Pancreas (tissue), 10 donors: ENCODE results near the gene SUPT20HL1. TPM values are rescaled to one million over a fixed set of nuclear protein-coding genes. Genes with fewer than 3 reads are reported as not detected.

Experiments used
- ATAC-seq, 4 donors: fragments of 200-7000 bp; cut with Tn5 transposase; one replicate each; pipeline versions ENCODE4 v1.8.0 to v1.9.1; 2020; ENCODE audit warnings: mild to moderate bottlenecking in 4 of 4, moderate library complexity in 4 of 4
- DNase-seq, 6 donors: peaks; one replicate each; pipeline ENCODE4 v3.0.0-alpha.2; 2020
- FAIRE-seq: peaks from 2 replicates; lab custom pipeline; 2012; peaks lifted over from hg19 to GRCh38; lab: Jason Lieb, UNC
- H3K27ac ChIP-seq, 4 donors: fragments of 200-600 bp; sonication (generic); 1 replicate in 3 of 4; 2 replicates in 1 of 4; pipeline versions ENCODE4 v1.5.0 to v1.8.0; 2020
- H3K27me3 ChIP-seq, 4 donors: fragments of 200-600 bp; one replicate each; pipeline ENCODE4 v1.8.0; 2021
- H3K36me3 ChIP-seq, 3 donors: fragments of 200-600 bp; sonication (generic) in 1 of 3; one replicate each; pipeline versions ENCODE4 v1.5.0 to v1.8.0; 2020 to 2021
- H3K4me1 ChIP-seq, 3 donors: fragments of 200-600 bp; one replicate each; pipeline ENCODE4 v1.8.0; 2021
- H3K4me3 ChIP-seq, 4 donors: fragments of 200-600 bp; sonication (generic) in 2 of 4; one replicate each; pipeline versions ENCODE4 v1.5.0 to v1.8.0; 2020 to 2021
- H3K9me3 ChIP-seq, 4 donors: fragments of 200-600 bp; one replicate each; pipeline ENCODE4 v1.8.0; 2021
- CTCF ChIP-seq, 4 donors: fragments of 200-600 bp; sonication (generic) in 3 of 4; IDR thresholded peaks; one replicate each; pipeline versions ENCODE4 v1.5.0 to v1.8.0; 2021; ENCODE audit warnings: antibody characterized with exemption in 4 of 4
- WGBS, 2 donors: extraction: QIAGEN DNeasy Blood & Tissue Kit; methylation state at CpG; one replicate each; pipeline ENCODE4 v1.1.7; 2013; 5-methylcytosine and 5-hydroxymethylcytosine counted together
- intact Hi-C, 3 donors: fragments of 100-400 bp; cut with DNase I; formaldehyde crosslinking; loops; one replicate each; pipeline versions ENCODE4 v1.11.1 to v1.14.2; 2022
- polyA plus RNA-seq, 2 donors: library from polyadenylated mRNA; stranded (reverse); fragments of 200-250 nt; gene quantifications; one replicate each; pipeline ENCODE4 v1.2.3, GENCODE V29; 2013
- total RNA-seq, 6 donors: library from RNA; stranded (reverse); fragmentation: NEBNext Ultra II Directional in 4 of 6; extraction: Animal tissue kit (Norgen Biotek cat#: 25700) in 4 of 6; gene quantifications; one replicate each; pipeline versions ENCODE4 v1.2.1 to v1.2.4, GENCODE V29; 2021 to 2023
- donor health status: healthy with polysubstance abuse.
- donor health status: DM: no; HTN: no; CAD: no; lungs with moderate emphysema.
- donor health status: DM: no; HTN: no; CAD: no.
- donor health status: control.
- donor health status: control.
- donor health status: Bipolar disorder and iron deficiency.
- donor health status: DM: yes; HTN: yes; CAD: no.
- donor health status: DM: no; HTN: no; CAD: no.
- donor health status: DM: no; HTN: no; CAD: no.
- donor health status: DM: yes; HTN: yes; CAD: no.

Gene SUPT20HL1
- total and polyA plus RNA-seq, 8 donors, result not detected

- WGBS, 2 donors, result 39 to 41% methylated on average over 5 of the region's 5 CpGs
- Histone ChIP-seq H3K27me3 (no peaks in the 10 kb centered on the region), H3K36me3 (no peaks in the 10 kb centered on the region), H3K4me1 (peaks cover 0 to 7% (median 5%) of the 10 kb centered on the region in 3 donors), H3K27ac (peak overlapping the region in 1 of 4 donors; percentile 58), H3K9me3 (no peaks in the 10 kb centered on the region), H3K4me3 (no peak overlapping the region)
- FAIRE-seq (peak; percentile 66), DNase-seq (no peak), ATAC-seq (peak; percentile 55 to 77 (median 72))
- intact Hi-C loops, result loop anchor here in 2 of 3 donors (10.0 kb wide), 2 partner anchors 108 to 748 kb away; no protein-coding TSS in a partner anchor
- TF ChIP-seq CTCF (IDR thresholded peaks at IDR 0.05), result no peak
Measured at GRCh38 chrX:24396236-24396930, 35.9 kb downstream of the SUPT20HL1 start.

GRCh38 chrX:24396931-24397279 is 36.5 kb downstream of the SUPT20HL1 start:
- ATAC-seq, result peak in 2 of 4 donors; percentile 4 to 14
- H3K27ac ChIP-seq, result peak overlapping the region in 1 of 4 donors; percentile 58
- peaks cover 0 to 7% (median 5%) of the 10 kb centered on the region in 3 donors for H3K4me1 ChIP-seq
- no peak overlapping the region for H3K4me3 ChIP-seq
- H3K36me3 ChIP-seq, result no peaks in the 10 kb centered on the region
- DNase-seq, result no peak
- FAIRE-seq, result no peak
- no peak for TF ChIP-seq CTCF (IDR thresholded peaks at IDR 0.05)
- H3K9me3 ChIP-seq, result no peaks in the 10 kb centered on the region
- intact Hi-C loops, result loop anchor here in 2 of 3 donors (10.0 kb wide), 2 partner anchors 108 to 748 kb away; no protein-coding TSS in a partner anchor
- 21 to 36% methylated on average over 1 of the region's 1 CpG for WGBS, 2 donors
- H3K27me3 ChIP-seq, result no peaks in the 10 kb centered on the region

GRCh38 chrX:24398766-24399165 is 38.3 kb downstream of the SUPT20HL1 start:
- no peak for DNase-seq
- no peak for TF ChIP-seq CTCF (IDR thresholded peaks at IDR 0.05)
- H3K36me3 ChIP-seq, result no peaks in the 10 kb centered on the region
- H3K9me3 ChIP-seq, result no peaks in the 10 kb centered on the region
- no peak overlapping the region for H3K27ac ChIP-seq
- no peak for ATAC-seq
- H3K27me3 ChIP-seq, result peaks cover 0 to 5% (median 0%) of the 10 kb centered on the region in 4 donors
- peaks cover 0 to 7% (median 5%) of the 10 kb centered on the region in 3 donors for H3K4me1 ChIP-seq
- no peak for FAIRE-seq
- intact Hi-C loops, result loop anchor here in 2 of 3 donors (10.0 kb wide), 2 partner anchors 106 to 746 kb away; no protein-coding TSS in a partner anchor
- WGBS, 2 donors, result 89 to 98% methylated on average over 2 of the region's 2 CpGs
- H3K4me3 ChIP-seq, result no peak overlapping the region

GRCh38 chrX:24399550-24399949 is 39.1 kb downstream of the SUPT20HL1 start:
- WGBS, 2 donors, result 67 to 89% methylated on average over 5 of the region's 5 CpGs
- Histone ChIP-seq H3K4me1 (peaks cover 0 to 7% (median 5%) of the 10 kb centered on the region in 3 donors), H3K27me3 (peaks cover 0 to 5% (median 0%) of the 10 kb centered on the region in 4 donors), H3K9me3 (no peaks in the 10 kb centered on the region), H3K4me3 (no peak overlapping the region), H3K27ac (no peak overlapping the region), H3K36me3 (no peaks in the 10 kb centered on the region)
- FAIRE-seq (no peak), ATAC-seq (no peak), DNase-seq (no peak)
- no peak for TF ChIP-seq CTCF (IDR thresholded peaks at IDR 0.05)
- intact Hi-C loops, result loop anchor here in 2 of 3 donors (10.0 kb wide), 2 partner anchors 105 to 745 kb away; no protein-coding TSS in a partner anchor

- Histone ChIP-seq H3K9me3 (no peaks in the 10 kb centered on the region), H3K36me3 (no peaks in the 10 kb centered on the region), H3K27ac (no peak overlapping the region), H3K27me3 (peaks cover 0 to 5% (median 0%) of the 10 kb centered on the region in 4 donors), H3K4me3 (no peak overlapping the region), H3K4me1 (no peaks in the 10 kb centered on the region)
- intact Hi-C loops, result no loop called here
- no peak for FAIRE-seq
- no peak for TF ChIP-seq CTCF (IDR thresholded peaks at IDR 0.05)
- no peak for ATAC-seq
- no peak for DNase-seq
Measured at GRCh38 chrX:24405959-24406358, 45.5 kb downstream of the SUPT20HL1 start.
